Limb (tissue), 2 donors: Measurements from ENCODE around the gene TEK.

Experiments
- DNase-seq, 2 donors: peaks; one replicate each; pipeline ENCODE4 v3.0.0-alpha.2; 2016; ENCODE audit errors: extremely low spot score in 2 of 2

TEK gene

DNA sequence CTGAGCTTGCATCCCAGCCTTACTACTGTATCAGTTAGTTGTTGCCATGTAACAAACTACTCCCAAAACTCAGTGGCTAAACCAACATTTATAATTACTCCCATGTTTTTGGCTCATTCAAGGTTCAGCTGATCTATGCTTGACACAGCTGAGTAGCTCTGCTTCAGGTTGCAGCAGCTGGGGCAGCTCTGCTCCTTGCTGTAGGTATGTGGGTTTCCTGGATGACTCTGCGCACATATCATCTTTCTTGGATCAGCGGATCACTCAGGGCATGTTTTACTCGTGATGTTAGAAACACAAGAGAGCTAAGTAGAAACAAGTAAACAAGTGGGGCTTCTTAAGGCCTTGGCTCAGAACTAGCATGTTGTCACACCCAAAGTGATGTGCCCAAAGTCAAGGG is 15.1 kb downstream of the TEK start:
- no peak for DNase-seq

GRCh38 chr9:27125030-27125429 is 16.0 kb downstream of the TEK start:
- peak; percentile 68 to 89 for DNase-seq

DNA sequence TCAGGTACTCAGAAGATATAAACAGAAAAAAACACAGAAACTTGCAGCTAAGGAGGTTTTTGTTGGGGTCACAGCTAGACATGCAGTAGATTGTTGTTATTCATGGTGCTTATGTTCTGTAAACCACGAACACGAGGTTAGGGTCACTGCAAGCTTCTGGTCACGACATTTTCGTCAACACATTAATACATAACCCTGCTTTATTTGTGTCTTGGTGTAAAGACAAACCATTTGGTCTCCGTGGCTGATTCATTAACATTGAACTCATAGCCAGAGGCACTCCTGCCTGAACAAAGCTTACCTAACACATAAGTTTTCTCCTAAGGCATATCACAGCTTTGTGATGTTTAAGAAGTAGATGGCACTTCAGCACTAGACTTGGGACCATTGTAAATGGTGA is 16.9 kb downstream of the TEK start:
- DNase-seq = no peak

DNA sequence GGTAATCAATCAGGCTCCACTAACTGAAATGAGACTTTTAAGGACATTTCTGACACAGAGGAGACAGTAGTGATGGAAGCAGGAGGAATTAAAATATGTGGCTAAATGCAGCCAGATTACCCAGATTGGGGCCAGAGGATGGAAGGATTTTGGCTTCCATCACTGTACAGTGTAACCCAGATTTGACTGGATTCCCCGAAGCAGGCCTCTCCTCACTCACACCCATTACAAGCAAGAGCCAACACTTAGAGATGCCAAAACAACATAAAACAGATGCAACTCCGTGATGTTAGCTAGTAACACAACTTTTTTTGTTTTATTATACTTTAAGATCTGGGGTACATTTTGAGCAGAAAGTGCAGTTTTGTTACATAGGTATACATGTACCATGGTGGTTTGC is 17.6 kb downstream of the TEK start:
- no peak for DNase-seq

DNA sequence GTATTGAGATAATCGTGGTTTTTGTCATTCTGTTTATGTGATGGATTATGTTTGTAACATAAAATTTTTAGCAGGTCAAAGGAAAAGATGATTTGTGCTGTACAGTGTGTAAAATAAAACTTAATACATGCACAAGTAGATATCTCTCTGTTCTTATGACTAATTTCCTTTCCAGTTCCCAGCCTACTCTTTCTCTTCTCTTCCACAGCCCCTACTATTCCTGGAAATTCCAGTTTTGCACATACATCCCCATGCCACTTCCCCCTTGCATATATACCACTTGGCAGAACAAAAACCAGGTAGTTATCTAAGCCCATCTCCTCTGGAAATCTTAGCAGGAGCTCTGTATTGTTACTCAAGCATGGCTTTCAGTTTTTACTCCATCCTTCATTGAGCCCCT is 20.2 kb downstream of the TEK start:
- DNase-seq = no peak

DNA sequence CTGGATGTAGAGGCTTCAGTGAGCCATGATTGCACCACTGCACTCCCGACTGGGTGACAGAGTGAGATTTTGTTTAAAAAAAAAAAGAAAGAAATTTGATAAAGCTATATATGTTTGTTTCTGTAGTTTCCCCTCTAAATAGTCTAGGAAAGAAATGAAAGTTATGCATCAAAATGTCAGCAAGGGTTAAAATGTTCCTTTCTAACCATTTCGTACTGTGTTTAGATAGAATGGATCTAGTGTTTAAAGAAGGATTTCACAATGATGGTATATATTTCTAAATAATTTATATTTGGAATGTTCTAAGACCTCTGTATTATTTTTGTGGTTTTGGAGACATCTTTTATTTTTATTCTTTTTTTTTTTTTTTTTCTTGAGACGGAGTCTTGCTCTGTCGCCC is 22.7 kb downstream of the TEK start:
- no peak for DNase-seq

DNA sequence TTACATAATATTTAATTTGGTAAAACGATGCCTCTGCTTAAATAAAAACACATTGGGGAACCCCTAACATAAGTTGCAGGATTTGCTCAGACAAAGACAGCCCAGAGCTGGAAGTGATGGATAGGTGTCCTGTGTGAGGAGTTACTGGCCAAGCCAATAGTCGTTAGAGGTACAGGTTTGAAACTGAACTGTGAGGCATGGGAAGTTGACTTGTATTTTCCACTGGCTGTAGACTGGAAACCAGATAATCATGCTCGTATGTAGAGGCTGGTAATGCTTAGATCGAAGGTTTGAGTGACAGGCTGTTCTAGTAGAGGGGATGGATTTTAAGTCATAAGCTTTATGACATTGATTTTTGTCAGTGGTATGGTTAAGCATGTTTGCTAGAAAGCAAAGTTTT is 24.8 kb downstream of the TEK start:
- no peak for DNase-seq

- no peak for DNase-seq
Measured at GRCh38 chr9:27142299-27142930, 33.4 kb downstream of the TEK start.

DNA sequence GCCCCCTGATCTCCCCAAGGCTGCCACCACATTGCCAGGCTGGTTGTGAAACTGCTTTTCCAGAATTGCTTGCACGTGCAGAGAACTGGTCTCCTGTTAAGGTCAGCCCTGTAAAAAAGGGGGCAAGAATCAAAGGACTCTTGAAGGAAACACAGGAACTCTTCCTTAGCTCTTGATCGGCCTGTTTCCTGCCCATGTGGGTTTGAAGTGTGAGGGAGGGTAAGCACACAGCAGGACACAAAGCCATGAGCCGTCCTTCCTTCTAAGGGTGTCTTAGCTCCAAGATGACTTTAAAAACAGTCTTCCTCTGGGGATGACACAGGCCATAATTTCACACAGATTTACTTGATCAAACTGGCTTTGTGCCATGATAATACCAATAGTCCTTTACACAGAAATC is 36.1 kb downstream of the TEK start:
- DNase-seq = no peak

- no peak for DNase-seq
Measured at GRCh38 chr9:27149651-27150050, 40.6 kb downstream of the TEK start.

GRCh38 chr9:27150746-27151406 is 41.9 kb downstream of the TEK start:
- DNase-seq = peak in 1 of 2 donors; percentile 39

DNA sequence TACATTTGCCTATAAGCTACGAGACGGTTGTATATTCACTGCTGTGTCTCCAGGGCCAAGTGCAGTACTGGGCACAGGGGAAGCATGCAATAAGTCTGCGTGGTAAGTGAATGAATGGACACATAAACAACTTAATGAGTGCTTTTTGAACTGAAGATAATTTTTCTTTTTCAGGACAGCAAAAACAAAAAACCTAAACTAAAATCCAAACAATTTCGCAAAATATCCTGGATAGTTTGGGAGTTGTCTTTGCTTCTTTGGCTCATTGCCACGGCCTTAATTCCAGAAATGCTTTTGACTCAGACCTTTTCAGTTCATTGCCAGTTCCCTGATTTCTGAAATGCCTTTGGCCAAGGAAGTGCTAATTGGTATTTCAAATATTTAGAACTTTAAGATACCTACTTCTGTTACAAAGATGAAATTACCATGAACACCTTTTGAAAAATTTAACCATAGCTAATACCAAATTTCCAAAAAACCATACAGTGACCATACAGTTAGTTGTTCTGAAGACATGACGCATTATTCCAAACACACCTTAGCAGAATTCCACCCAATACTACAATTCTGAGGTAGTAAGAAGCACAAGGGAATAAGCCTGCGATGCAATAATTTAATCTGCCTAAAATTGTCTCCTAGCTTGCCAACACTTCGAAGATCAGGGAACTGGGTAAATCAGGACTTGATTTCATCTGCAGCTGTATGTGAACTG is 42.8 kb downstream of the TEK start:
- no peak for DNase-seq

DNA sequence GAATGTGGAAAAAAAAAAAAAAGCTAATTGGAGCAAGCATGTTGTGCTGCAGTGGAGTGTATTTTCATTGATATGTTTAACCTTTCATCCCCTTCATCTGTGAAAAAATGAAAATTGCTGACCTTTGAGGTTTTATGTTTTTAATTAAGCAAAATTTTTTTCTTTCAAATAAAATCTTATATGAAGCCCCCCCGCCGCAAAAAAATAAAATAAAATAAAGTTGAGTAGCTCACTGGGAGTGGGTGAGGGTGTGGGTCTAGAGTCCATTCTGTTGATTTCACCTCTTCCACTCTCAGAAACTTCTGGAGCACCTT is 43.3 kb downstream of the TEK start:
- no peak for DNase-seq

DNA sequence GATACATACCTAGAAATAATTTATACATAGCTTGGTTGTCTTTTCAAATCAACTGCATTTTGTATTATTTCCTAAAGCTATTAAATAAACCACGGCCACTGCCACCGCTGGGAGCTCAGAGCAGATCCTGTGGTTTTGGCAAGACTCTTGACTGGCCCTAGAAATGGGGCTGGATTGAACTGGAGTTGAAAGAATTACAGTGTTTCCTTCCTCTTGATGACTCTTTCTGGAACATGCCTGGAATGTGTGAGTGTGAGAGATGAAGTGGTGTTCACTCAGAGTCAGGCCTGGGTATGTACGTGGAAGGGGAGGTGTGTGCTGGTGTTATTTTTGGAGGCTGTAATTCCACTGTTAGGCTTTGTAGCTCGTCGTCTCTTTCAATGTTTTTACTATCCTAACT is 45.9 kb downstream of the TEK start:
- DNase-seq = peak in 1 of 2 donors; percentile 37

DNA sequence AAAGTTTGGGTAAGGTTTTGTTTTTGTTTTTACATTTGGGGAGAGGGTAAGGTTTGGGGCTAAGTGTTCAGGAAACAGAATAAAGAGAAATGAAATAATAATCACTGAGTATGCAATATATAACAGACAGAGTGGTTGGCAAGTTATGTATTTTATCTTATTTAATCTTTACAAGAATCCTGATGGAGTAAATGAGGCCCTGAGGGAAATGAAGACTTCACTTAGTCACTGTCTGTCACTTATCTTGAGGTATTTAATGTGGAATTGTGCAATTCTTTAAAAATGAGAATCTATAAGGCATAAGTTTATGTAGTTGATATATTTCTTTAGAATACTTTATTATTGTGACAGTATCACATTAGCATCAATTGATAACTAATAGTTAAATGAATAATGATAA is 48.1 kb downstream of the TEK start:
- DNase-seq = no peak

GRCh38 chr9:27157736-27158135 is 48.7 kb downstream of the TEK start:
- no peak for DNase-seq

DNA sequence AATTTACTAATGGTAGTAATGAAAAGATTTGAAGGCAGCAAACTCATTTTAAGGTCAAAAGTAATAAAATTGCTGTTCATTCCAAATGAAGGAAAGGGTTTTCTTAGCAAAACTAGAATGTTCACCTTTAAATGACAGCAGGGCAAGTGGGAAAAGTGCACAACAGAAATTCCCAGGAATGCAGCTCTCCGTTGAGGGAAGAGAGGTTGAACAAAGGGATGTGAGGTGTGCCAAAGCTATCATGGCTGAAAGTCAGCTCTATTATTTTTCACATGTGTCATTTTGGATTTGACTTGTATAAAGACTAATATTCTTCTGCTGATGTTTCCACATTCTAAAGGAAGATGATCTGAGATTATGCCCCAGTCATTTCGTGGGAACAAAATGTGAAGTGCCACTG is 51.6 kb downstream of the TEK start:
- no peak for DNase-seq

GRCh38 chr9:27162045-27162444 is 53.0 kb downstream of the TEK start:
- DNase-seq = peak in 1 of 2 donors; percentile 64

DNA sequence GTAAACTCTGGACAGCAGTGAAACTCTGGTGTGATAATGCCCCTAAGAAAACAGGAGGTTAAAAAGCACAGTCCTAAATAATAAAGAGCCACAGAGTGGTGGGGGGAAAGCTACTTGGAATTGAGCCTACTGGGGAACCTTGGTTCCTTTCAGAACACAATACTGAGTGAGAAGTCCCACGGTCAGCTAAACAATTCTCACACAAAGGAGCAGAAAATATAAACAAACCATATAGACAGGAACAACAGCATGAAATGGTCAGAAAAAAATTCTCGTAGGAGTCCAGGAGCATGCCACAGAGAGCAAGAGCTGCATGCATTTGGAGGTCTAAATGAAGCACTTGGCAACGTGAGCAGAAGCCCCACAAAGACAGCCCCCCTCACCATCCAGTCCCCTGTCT is 56.0 kb downstream of the TEK start:
- no peak for DNase-seq

DNA sequence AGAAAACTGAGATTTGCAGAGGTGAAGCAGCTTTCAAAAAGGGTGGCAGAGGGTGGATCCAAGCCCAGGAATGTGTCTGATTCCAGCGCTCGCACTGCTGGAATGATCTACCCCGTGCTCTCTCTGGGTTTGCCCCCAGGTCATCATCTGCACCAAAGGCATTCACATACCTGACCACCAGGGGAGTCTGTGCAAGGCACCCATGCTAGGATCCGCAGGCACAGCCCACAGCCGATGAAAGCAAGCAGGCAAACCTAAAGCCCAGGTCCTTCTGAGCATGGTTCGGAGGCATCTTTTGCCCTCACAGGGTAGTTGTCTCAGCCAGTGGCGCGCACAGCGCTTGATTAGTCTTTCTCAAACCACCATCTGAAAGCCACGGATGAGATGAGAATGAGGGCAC is 56.6 kb downstream of the TEK start:
- DNase-seq = no peak

GRCh38 chr9:27168496-27168895 is 59.5 kb downstream of the TEK start:
- DNase-seq = no peak

DNA sequence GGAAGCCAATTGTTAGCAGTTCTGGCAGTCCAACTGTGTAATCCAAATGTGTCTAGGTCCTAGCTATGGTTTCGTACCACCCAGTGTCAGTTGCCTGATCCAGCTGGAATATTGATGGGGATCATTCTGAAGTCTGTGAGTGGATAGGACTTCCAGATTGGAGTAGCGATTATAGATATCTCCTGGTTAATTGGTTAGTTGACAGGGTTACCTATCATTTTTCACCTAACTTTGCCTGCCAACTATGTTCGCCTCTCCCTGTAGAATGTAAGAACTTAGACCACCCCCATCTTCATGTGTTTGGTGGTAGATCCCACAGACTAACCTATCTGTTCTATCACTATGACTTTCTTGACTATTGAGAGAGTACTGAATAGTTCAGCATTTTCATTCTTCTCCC is 59.9 kb downstream of the TEK start:
- DNase-seq = no peak

DNA sequence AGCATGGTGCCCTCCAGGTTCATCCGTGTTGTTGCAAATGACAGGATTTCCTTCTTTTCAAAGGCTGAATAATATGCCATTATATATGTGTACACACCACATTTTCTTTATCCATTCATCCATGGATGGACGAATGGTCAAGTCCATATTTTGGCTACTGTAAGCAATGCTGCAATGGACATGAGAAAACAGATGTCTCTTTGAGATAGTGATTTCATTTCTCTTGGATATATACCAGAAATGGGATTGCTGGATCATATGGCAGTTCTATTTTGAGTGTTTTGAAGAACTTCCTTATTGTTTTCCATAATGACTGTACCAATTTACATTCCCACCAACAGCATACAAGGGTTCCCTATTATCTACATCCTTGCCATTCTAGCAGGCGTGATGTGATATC is 67.9 kb downstream of the TEK start:
- no peak for DNase-seq
